Measurements from ENCODE around the gene HRH2. TPM values are rescaled to one million over a fixed set of nuclear protein-coding genes. Genes with fewer than 3 reads are reported as not detected.

Gene HRH2
- total and polyA plus RNA-seq, 9 of the 15 experiments (the other 6 are each of a cell fraction or from before 2014, with no cell fraction given): 0.04 TPM; not detected in 8

DNA sequence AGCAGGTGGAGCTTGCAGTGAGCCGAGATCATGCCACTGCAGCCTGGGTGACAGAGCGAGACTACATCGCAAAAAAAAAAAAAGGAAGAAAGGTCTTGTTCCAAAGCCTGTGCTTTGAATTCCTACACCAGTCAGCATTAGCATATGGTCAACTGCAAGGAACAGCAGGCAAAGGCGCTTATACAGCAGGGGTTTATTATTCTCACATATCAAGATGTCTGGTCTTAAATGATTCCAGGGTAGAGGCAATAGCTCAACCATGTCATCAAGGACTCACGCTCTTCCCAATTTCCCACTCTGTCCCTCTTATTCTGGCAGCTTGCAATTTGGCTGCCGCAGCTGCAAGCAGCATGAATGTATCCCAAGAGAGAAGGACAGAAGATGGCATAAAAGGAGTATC lies 28.6 kb upstream of the HRH2 start:
- Histone ChIP-seq H3K36me3 (ENCODE audit: control insufficient read depth, insufficient read depth, low read length) (no peaks in the 10 kb centered on the region), H4K20me1 (replicated peaks; ENCODE audit: control insufficient read depth, insufficient read depth, low read length) (no peaks in the 10 kb centered on the region), H2AFZ (ENCODE audit: low read depth, low read length) (no peak overlapping the region), H3K4me3 (no peak overlapping the region), H3K4me2 (ENCODE audit: insufficient read depth, low read length) (no peak overlapping the region), H3K79me2 (ENCODE audit: control insufficient read depth, insufficient read depth, low read length) (no peaks in the 10 kb centered on the region), H3K27ac (ENCODE audit: extremely low read depth, low read depth, low read length) (no peak overlapping the region), H3K4me1 (replicated peaks in 1 of 2; ENCODE audit: control insufficient read depth in 2 of 2, insufficient read depth in 2 of 2, low read length in 2 of 2) (no peaks in the 10 kb centered on the region), H3K9me1 (ENCODE audit: control insufficient read depth, insufficient read depth, low read length) (no peaks in the 10 kb centered on the region), H3K9ac (ENCODE audit: insufficient read depth in 1 of 2, low read depth in 2 of 2, low read length in 2 of 2) (no peak overlapping the region), H3K27me3 (ENCODE audit: control insufficient read depth in 2 of 2, insufficient read depth in 2 of 2, low read length in 2 of 2) (peaks cover 5 to 23% of the 10 kb centered on the region in 2 experiments; a peak in 3 of 5 replicates), H3K9me3 (replicated peaks; ENCODE audit: control insufficient read depth, insufficient read depth, low read depth, low read length) (no peaks in the 10 kb centered on the region)
- DNase-seq (ENCODE audit: extremely low read depth in 1 of 4, low spot score in 3 of 4) (no peak), ATAC-seq (no peak), FAIRE-seq (no peak)
- intact Hi-C loops (cut with micrococcal nuclease): no loop called here
- in situ Hi-C loops (cut with MboI): no loop called here
- ChIA-PET POLR2A (no interaction called here), CTCF (ENCODE audit: low intra/inter-chr PET ratio) (no interaction called here)
- TF ChIP-seq DNMT1 (IDR thresholded peaks at IDR 0.05): no peak
- TF ChIP-seq, protein P1, sequence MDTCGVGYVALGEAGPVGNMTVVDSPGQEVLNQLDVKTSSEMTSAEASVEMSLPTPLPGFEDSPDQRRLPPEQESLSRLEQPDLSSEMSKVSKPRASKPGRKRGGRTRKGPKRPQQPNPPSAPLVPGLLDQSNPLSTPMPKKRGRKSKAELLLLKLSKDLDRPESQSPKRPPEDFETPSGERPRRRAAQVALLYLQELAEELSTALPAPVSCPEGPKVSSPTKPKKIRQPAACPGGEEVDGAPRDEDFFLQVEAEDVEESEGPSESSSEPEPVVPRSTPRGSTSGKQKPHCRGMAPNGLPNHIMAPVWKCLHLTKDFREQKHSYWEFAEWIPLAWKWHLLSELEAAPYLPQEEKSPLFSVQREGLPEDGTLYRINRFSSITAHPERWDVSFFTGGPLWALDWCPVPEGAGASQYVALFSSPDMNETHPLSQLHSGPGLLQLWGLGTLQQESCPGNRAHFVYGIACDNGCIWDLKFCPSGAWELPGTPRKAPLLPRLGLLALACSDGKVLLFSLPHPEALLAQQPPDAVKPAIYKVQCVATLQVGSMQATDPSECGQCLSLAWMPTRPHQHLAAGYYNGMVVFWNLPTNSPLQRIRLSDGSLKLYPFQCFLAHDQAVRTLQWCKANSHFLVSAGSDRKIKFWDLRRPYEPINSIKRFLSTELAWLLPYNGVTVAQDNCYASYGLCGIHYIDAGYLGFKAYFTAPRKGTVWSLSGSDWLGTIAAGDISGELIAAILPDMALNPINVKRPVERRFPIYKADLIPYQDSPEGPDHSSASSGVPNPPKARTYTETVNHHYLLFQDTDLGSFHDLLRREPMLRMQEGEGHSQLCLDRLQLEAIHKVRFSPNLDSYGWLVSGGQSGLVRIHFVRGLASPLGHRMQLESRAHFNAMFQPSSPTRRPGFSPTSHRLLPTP (IDR thresholded peaks at IDR 0.05; ENCODE audit: borderline replicate concordance, extremely low read depth, insufficient read length): no peak
- TF ChIP-seq, protein P2, sequence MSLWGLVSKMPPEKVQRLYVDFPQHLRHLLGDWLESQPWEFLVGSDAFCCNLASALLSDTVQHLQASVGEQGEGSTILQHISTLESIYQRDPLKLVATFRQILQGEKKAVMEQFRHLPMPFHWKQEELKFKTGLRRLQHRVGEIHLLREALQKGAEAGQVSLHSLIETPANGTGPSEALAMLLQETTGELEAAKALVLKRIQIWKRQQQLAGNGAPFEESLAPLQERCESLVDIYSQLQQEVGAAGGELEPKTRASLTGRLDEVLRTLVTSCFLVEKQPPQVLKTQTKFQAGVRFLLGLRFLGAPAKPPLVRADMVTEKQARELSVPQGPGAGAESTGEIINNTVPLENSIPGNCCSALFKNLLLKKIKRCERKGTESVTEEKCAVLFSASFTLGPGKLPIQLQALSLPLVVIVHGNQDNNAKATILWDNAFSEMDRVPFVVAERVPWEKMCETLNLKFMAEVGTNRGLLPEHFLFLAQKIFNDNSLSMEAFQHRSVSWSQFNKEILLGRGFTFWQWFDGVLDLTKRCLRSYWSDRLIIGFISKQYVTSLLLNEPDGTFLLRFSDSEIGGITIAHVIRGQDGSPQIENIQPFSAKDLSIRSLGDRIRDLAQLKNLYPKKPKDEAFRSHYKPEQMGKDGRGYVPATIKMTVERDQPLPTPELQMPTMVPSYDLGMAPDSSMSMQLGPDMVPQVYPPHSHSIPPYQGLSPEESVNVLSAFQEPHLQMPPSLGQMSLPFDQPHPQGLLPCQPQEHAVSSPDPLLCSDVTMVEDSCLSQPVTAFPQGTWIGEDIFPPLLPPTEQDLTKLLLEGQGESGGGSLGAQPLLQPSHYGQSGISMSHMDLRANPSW (CRISPR knock-in tag; IDR thresholded peaks at IDR 0.05): no peak
- WGBS (ENCODE audit: insufficient coverage, low coverage, missing lambda C conversion rate): under 1% methylated on average over 6 of the region's 6 CpGs
- no TSS peak for BruUV-seq (replicated peaks)
